GM18526 (cell line): Measurements from ENCODE around the gene REPS2.

Source experiments
- POLR2A ChIP-seq: IDR thresholded peaks from 3 replicates; pipeline ENCODE4 v1.6.1; 2011; ENCODE audit not compliant: insufficient read length; ENCODE audit errors: extremely low read depth

Gene REPS2

DNA sequence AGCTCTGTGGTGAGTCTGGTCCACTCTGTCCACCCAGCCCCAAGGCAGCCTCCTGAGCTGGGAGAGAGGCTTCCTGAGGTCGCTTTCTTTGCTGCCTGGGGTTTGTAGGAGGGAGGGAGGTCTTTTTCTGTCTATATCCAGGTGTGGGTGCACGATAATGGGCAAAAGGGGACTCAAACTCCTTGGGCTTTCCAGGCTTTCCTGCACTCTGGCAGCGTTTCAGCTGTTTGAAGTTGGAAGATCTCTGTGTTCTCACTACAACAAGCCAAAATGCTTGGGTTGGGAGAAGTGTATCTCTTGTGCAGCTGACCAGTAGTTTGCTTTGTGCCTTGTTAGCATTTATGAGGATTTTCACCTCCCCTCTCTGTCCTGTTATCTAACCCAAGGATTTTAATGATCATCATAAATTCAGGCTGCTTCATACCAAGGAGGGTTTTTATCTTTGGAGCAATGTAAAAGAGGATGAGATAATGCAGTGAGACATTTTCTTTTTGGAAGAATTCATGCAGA, 126.3 kb downstream of the REPS2 start:
- TF ChIP-seq POLR2A: no peak

DNA sequence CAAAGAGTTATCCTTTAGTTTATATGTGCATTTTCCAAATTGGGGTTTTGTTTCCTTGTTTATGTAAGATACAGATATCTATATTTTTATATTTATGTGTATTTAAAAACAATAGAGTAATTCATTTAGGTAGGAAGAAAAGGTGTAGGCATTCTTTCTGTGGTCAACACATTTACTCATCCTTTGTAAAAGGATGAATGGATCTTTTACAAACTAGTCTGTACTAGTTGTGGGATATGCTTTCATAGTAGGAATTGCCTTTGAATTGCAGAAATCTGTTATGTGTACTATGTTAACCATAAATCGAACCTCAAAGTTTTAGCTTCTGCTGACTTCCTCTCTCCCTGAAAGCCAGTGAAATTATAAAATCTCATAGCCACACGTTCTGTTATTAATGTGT, 128.5 kb downstream of the REPS2 start:
- TF ChIP-seq POLR2A: no peak

DNA sequence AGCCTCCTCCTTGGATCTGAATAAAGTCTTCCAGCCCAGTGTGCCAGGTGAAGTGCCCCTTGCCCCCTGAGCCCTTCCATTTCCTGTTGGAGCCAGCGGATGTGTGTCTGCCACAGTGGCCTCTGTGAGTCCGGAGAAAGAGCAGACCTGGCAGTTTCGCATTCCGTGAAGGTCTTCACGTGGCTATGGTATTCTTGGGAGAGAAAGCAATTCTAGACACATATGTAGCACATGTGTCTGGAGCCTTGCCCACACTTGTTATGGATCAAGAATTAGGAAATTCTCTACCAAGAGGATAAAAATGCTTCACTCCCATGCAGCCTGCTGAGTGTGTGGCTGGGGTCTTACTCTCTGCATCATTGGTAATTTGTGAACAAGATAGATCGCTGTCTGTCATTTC, 130.9 kb downstream of the REPS2 start:
- TF ChIP-seq POLR2A: no peak

DNA sequence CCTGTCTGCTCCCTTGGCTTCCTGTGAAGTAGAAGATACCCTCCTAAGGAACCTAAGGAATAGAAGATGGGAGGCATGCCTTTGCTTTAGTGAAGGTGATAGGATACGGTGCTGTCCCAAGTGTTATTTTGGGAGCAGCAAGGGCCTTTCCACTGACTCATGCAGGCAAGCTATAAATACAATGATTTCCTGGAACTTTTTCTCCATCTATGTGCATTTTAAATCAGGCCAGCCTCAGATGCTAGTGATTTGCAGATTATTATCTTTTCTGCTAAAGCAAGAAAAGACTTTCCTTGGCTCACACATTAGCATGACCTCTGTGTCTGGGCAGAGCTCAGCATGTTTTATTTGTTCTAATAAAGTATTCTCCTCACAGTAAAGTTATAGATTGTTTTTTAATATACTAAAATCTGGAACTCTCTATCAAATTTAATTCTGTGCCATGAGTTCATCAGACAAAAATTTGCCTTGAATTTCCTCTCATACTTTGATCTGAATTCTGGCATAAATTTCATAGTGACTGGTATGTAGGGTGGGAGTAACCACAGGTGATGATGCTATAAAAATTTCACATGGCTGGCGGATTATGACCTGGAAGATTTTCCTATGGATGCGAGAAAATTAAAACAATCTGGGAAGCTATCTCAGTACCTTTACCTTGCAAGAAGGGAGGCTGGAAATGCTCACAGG, 131.7 kb downstream of the REPS2 start:
- no peak for TF ChIP-seq POLR2A

DNA sequence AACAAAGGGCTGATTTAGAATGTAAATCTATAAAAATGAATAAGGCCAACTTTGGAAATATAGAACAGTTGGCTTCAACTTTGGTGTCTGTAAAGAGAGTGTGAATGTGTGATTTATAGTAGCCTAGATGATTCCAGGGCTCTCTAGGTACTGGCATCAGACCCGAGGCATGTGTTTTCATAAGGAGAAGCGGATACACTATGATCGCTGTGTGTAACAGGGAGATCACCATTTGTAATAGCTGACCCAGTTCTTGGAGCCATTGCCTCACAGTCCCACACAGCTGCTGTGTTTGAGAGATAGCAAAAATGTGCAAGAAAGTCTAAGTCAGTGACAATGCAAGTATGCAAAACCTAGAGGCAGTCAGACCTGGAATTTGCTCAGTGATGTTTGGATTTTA, 135.1 kb downstream of the REPS2 start:
- no peak for TF ChIP-seq POLR2A

DNA sequence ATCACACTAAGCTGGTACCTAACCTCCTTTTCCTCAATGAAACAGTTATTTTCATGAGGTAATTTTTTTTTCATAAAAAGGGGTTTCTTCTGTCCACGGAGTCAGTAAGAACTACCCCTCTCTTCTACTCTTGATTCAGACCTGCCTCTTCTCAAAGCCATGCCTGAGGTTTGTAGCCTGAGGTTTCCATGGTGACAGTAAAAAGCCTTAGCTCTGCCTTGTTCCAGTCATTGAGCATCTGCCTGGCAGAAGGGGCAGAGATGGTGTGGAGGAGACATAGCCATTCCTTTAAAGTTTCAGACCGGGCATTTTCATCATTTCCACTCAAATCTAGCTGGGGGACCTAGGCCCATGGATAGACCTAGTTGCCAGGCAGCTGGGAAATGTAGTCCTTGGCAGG, 135.5 kb downstream of the REPS2 start:
- TF ChIP-seq POLR2A: no peak

DNA sequence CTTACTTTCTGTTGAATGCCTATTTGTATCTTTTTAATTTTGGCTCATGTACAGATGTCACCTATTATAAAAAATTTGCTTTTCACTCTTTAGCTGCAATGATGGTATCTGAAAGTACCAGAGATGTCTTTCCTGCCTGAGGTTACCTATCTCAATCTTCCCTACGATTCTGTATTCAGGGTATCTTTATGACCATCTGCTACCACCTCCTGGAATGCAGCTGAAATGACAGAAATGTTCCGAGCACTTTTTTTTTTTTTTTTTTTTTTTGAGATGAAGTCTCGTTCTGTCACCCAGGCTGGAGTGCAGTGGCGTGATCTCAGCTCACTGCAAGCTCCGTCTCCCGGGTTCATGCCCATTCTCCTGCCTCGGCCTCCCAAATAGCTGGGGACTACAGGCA, 136.4 kb downstream of the REPS2 start:
- TF ChIP-seq POLR2A: no peak

DNA sequence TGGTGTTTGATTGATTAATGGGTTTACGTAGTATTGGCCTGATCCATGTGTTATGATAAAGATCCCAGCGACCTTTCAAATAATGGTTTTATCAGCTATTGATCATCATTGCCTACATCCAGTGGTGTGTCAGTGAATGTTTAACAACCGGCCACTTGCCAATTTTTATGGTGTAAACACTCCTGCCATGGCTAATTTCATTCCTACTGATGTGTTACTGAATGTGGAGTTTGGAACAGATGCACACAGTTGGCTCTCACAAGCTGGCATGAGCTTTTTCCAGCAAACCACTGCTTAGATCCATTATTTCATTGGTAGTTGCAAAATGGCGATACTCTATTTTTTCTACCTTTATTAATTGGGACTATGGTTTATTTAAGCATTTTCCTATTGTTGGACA, 139.9 kb downstream of the REPS2 start:
- TF ChIP-seq POLR2A: no peak

DNA sequence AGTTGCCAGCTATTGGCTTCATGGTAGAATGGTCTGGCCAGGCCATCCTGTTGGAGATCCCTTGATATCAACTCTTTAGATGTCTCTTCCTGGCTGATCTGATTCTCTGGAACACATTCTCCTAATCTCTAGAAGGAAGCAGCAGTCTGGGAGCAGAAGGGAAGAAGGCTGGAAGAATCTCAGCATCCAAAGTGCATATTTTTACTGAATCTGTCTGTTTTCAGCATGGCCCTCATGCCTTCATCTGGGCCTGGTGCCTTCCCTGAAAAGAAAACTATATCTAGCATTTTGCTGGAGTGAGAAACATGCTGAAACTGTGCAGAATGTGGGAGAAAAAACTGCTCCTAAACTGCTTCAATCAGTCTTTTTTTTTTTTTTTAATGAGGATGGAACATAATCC, 148.7 kb downstream of the REPS2 start:
- no peak for TF ChIP-seq POLR2A

DNA sequence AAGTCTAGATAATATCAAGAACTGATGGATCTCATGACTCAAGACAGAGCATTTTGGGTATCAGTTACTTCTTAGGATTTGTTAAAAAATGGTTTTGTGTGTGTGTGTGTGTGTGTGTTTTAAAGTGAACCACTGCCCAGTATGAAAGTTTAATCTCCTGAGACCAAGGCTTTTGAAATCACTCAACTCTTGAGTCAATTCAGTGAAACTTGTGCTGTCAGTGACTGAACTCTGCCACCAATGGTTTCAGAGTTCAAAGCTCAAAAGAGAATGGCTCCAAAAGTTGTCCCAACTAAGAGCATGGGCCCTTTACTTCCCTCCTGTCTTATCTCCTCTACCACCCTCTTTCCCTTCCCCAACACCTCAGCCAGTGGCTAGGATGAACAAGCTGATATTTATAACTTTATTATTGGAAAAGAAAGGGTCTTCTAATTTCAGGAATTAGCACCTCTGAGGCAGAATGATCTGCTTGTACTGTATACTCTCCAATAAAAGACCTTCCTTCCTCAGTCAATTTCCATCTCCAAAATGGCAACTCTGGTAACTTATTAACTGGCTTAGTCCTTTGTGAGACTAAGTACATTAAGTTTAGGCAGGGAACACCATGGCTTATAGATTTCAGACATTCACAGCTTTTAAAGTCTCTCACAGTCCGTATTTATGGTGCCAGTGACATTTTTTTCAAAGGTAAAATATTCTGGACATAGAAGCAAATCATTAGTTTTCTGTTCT, 152.2 kb downstream of the REPS2 start:
- TF ChIP-seq POLR2A: no peak

DNA sequence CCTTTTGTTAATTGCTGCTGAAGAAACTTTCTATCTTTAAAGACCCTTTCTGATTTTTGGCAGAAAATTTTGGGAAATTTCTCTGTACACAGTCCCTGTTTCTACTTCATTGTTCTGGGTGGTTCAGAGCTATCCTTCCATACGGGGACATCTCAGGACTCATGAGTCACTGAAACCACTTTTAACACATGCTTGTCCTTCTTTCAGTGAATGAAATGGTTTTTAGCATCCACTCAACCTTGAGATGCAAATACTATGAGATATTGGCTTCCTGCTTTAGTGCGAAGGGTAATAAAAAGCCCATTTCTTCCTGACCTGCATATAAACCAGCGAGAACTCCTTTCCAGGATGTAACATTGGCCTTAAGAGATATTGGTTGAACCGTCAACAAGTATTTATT, 158.0 kb downstream of the REPS2 start:
- no peak for TF ChIP-seq POLR2A

DNA sequence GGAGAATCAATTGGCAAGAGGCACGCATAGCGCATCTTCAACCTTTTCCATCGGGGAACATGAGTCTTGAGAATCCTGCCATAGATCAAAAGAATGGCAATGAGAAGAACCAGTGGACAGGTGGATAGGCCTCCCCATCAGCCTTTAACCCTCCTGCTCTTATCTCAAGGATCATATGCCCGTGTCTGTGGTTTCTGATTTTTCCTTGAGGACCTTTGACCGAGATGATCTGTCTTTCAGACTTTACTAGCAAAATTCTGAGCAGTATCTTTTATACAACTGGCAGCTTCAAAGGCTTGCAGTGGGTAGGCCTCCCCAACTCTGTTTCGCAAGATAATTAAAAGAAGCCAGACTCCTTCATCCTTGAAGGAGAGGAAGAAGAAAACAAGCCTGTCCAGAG, 174.4 kb downstream of the REPS2 start:
- TF ChIP-seq POLR2A: no peak

DNA sequence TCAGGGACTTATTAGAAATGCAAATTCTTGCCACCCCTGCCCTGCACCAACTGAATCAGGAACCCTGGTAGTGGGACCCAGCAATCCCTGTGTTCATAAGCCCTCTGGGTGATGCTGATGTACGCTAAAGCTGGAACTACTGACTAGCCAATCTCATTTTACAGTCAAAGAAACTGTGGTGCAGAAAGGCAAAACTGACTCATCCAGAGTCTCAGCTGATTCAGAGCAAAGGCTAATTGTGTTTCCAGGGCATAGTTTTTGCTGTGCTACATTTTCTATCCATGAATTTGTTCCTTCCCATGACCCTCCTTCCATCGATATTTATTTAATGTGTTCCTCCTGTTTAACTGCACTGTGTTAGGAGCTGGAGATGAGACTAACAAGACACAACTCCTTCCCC, 207.5 kb downstream of the REPS2 start:
- no peak for TF ChIP-seq POLR2A

DNA sequence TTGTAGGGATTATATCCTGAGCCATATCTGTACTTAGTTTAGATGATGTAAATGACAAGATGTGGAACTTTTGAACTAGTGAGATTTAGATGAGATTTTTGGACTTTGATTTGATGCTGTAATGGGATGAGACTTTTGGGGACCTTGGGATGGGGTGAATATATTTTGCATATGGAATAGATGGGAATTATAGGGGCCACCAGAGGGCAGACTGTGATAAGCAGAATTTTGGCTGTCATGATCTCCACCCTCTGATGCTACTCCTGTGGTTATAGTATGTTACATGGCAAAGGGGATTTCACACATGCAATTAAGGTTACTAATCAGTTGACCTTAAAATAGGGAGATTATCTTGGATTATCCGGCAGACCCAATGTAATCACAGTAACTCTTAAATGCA, 214.5 kb downstream of the REPS2 start:
- no peak for TF ChIP-seq POLR2A

DNA sequence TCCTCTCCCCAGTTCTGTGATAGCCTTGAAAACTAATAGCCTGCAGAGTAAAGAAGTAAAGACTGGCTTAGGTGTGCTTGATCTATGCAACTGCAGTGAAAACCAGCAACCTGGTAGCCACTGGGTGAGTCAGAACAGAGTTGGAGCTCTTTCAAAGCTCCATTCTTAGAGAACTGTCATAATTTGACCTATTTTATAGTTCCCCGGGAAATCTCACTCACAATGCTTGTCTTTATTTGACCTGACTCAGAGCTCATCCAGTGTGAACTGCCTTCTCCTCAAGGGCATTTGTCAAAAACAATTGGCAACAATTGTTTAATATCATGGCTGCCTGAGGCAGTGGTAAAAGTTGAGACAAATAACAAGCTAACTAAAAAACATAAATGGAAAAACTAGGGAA, 215.5 kb downstream of the REPS2 start:
- TF ChIP-seq POLR2A: no peak

DNA sequence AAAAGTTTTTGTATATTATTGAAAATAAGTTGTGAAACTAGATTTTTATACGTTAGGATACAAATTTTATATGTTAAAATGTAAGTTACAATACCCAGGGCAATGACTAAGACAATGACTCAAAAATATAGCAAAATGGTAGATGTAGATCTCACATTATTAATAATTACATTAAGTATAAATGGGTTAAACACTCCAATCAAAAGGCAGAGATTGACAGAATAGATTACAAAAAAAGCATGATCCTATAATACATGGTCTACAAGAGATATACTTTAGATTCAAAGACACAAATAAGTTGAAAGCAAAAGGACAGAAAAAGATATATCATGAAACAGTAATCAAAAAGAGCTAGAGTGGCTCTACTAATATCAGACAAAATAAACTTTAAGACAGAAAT, 217.6 kb downstream of the REPS2 start:
- TF ChIP-seq POLR2A: no peak

DNA sequence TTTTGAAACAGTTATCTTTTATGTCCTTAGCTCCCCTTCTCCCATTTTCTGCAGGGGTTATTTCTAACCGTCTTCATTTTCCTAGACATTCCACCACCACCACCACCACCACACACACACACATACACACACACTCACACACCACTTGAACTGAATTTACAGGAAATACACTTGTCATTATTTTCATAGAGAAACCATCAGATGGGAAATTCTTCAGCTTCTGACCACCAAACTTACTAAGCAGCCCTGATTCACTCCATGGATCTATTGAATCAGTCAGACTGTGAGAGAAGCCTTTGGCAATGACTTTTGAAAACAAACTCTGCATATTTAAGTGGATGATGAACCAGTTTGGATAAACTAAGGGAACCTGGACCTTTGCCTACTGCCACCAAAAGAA, 218.5 kb downstream of the REPS2 start:
- no peak for TF ChIP-seq POLR2A

DNA sequence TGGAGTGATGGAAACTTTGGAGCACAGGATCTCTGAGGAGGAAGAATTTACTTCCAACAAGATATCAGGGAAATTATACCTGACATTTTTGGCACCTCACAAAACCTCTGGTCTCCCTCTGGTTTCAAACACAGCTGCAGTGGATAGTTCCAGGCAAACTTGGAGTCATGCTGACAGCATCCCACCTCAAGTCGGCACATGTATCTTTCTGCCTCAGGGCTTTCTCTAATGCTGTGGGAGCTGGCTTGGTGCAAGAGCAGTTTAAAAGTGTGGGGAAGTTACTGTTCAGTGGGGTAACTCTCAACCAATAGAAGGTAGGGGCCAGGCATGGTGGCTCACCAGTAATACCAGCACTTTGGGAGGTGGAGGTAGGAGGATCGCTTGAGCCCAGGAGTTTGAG, 221.5 kb downstream of the REPS2 start:
- TF ChIP-seq POLR2A: no peak

DNA sequence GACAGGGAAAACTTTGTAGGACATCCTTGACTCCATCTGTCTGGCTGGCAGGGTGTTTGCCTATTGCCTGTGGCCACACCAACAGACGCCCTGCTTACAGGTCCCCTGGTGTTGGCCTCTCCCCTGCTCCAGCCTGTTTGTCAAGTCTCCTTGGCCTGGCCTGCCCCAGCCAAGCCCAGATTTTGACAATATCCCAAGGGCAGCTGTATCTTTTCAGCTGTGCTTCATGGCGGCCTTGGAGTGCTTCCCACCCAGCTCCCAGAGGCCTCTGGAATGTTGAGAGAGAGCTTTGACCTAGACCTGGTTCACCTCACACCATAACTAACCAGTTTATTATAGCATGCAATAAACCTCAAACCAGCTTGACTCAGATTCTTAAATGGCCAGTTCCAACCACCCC, 224.5 kb downstream of the REPS2 start:
- no peak for TF ChIP-seq POLR2A
